K562 treated with DMSO at 1 percent for 24 hours (cell line): Measurements from ENCODE around the gene TRAF3IP3. TPM values are rescaled to one million over a fixed set of nuclear protein-coding genes. Genes with fewer than 3 reads are reported as not detected.

ENCODE experiments used
- total RNA-seq: library from RNA; unstranded; fragments of 300-600 nt; gene quantifications from 2 replicates; pipeline ENCODE4 v1.2.3, GENCODE V29; 2022; ENCODE audit warnings: low read depth; ENCODE audit not compliant: insufficient read depth

TRAF3IP3 gene
- 0.97 TPM in 1 of 2 replicates, not detected in the other for total RNA-seq

DNA sequence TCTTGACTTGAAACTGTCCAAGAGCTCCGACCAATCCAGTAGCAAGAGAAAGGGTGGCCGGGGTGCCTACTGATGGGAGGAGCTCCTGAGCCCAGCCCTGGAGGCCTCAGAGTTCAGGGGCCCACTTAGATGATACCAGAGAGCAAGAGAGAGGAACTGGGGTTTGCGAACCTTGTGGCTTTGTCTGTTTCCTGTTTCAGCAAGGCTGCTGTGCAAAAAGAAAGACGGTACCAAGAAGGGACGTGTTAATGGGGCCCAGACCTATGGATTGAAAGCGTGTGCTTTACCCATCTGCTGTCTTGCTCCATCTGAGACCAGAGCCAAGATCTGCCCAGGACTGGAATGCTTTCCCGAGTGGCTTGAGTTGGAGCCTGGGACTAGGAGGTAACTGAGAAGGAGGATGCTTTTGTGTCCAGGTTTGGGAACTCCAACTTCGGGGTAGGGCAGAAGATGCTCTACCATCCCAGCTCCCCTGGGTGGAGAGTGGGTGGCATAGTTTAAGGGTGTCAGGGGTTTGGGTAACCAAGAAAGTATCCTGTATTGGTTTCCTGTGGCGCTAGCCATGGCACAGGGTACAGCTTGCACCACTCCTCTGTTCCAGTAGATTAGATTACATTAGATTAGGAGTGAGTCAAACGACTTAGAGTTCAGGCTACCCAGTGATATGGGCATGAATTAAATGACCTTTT lies at the start of gene TRAF3IP3:
Gene TRAF3IP3, plus strand, starts transcription at position 128 of the 689 bp plus-strand sequence. CDS start 3,987 bp downstream, outside the sequence.

GRCh38 chr1:209784265-209785169 lies 28.7 kb downstream of the TRAF3IP3 start, which contains the start of gene C1orf74:
TSS of gene C1orf74 (minus strand) at chr1:209784559. CDS start at chr1:209783634, 925 bp downstream.

GRCh38 chr1:209805875-209806760 lies 50.3 kb downstream of the TRAF3IP3 start, which contains the start of gene IRF6:
TSS of gene IRF6 (minus strand) at chr1:209806142. CDS start at chr1:209801413, 4,729 bp downstream.

DNA sequence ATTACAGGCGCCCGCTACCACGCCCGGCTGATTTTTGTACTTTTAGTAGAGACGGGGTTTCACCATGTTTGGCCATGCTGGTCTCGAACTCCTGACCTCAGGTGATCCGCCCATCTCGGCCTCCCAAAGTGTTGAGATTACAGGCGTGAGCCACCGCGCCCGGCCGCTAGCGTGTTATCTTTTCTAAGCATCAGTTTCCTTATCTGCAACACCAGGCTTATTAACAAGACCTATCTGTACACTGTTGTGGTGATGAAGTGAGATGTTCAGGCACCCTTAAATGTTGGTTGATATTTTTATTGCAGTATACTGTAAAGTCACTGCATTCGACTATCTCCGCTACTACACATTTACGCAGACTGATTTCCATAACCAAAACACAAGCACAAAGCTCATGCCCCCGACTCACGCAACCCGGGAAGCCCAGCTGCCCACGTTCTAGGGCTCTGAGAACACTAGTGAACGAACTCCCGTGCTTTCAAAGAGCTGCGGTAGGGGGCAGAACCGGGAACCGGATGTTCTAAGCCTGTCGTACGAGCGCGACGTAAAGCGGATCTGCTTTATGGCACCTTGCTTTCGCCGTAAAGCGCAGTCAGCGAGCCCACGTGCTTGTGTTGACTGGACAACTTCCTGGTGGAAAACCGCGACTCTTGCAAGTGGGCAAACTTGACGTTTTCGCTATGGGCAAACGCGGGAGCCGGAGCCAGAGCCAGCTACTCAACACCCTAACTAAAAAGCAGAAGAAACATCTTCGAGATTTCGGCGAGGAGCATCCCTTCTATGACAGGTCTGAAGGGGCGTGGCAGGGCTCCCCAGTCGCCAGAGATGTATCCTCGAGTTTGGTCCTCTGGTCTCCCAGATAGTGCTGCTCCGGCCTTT lies 71.8 kb downstream of the TRAF3IP3 start, which contains the start of gene UTP25:
Gene UTP25, plus strand, starts transcription at position 589 of the 879 bp plus-strand sequence. Its CDS starts 92 bp downstream, at position 681.

Other genes with a start within 250 kb of the TRAF3IP3 start
- gene CAMK1G, start 172.3 kb upstream of the TRAF3IP3 start, total RNA-seq = not detected in 2 replicates
- gene LAMB3, start 103.6 kb upstream of the TRAF3IP3 start, total RNA-seq = 10.5 and 12.1 TPM in 2 replicates
- gene G0S2, start 80.6 kb upstream of the TRAF3IP3 start, total RNA-seq = 481 and 506 TPM in 2 replicates
- 1.4 and 1.7 TPM in 2 replicates for gene HSD11B1, start 51.2 kb upstream of the TRAF3IP3 start, total RNA-seq
- 2.5 and 2.9 TPM in 2 replicates for gene C1orf74, start 28.5 kb downstream of the TRAF3IP3 start, total RNA-seq
- 0.85 and 1.1 TPM in 2 replicates for gene IRF6, start 50.1 kb downstream of the TRAF3IP3 start, total RNA-seq
- gene UTP25, start 71.9 kb downstream of the TRAF3IP3 start, total RNA-seq = 2.5 and 2.6 TPM in 2 replicates
- not detected in 2 replicates for gene SYT14, start 182.2 kb downstream of the TRAF3IP3 start, total RNA-seq